ENCODE data around the gene CALM1.

GRCh38 chr14:90419200-90419599 is 22.4 kb downstream of the CALM1 start:
- TF ChIP-seq POLR2A (IDR thresholded peaks at IDR 0.05) (no peak), CTCF (IDR thresholded peaks at IDR 0.05) (no peak)
